ENCODE data around the gene CCNA2.

GRCh38 chr4:121794505-121795188 is 29.0 kb downstream of the CCNA2 start:
- no peak for TF ChIP-seq CTCF (IDR thresholded peaks at IDR 0.05; ENCODE audit: insufficient read depth, low read depth, low read length)
- TF ChIP-seq EZH2 (IDR thresholded peaks at IDR 0.05; ENCODE audit: insufficient read depth, low read length): no peak
